ENCODE measurements around the gene HLA-DQB1.
A peak's percentile ranks its signal among the peaks of the same experiment; 100 is the strongest.
"Not testable (repeated sequence)": the region's sequence is repeated elsewhere in the genome, so short reads cannot be mapped to it uniquely, and the experiment has no call there.

HLA-DQB1 gene

DNA sequence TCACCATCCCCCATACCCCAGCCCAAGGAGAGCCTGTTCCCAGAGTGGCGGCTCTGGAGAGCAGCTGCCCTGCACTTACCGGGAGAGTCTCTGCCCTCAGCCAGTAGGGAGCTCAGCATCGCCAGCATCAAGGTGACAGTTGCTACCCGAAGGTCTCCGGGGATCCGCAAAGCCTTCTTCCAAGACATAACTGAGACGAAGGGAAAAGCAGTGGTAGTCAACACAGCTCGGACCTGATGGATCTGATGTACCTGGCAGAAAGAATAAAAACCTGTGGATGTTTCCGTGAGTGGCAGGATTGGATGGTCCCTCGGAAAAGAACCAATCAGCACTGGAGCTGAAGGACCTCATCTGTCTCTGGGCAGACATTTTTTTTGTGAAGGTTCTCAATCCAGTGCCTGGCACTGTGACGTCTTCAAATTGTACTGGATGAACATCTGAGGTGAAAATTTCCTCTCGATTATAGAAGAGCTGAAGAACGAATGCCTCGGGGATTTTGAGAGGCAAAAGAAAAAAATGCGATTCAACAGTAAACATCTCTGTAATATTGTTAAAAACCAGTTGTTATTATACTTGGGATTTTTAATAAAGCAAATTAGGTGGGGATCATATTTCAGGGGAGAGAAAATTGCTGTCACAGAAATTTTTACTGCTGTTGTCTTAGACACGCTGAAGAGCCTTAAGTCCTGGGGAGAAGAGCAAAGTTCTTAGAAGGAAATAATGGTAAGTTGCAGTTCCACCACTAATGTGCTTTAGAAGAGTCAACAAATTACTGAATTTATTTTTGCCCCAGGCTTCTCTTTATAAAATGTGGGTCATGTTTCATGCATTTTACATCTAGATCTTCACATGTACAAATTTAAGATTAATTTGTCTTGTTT is at the start of gene HLA-DQB1:
Gene HLA-DQB1, minus strand, starts transcription at position 238 of the 881 bp plus-strand sequence. Its CDS starts 50 bp downstream, at position 188.
- peak; percentile 54 for DNase-seq

DNA sequence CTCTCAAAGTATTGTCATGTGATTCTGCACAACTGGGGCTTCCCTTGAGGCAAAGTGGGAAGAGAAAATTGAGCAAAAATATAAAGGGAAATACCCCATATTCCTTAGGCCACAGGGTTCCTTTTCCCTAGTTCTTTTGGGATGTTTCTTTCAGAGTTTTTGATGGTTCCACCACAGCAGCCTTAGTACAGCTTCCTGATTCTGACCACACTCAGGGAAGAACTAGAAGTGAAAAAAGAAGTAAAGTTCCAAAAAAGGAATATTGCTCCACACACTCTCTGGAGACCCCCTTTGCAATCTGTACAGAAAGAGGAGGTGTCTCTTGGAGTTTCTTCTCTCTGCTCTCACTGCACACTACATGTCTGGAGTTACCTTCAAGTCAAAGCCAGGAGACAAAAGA is 46.8 kb upstream of the HLA-DQB1 start:
- no peak for DNase-seq

DNA sequence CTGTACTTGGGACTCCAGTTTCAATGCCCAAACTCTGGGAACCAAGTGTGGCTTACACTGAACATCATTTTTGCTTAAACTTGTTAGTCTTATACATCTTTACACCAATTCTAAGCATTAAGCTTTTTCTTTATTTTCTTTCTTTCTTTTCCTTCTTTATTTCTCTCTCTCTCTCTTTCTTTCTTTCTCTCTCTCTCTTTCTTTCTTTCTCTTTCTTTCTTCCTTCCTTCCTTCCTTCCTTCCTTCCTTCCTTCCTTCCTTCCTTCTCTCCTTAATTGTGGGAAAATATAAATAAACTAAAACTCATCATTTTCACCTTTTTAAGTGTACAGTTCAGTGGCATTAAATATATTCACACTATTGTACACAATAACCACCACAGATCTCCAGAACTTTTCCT is 43.2 kb upstream of the HLA-DQB1 start:
- no peak for DNase-seq

DNA sequence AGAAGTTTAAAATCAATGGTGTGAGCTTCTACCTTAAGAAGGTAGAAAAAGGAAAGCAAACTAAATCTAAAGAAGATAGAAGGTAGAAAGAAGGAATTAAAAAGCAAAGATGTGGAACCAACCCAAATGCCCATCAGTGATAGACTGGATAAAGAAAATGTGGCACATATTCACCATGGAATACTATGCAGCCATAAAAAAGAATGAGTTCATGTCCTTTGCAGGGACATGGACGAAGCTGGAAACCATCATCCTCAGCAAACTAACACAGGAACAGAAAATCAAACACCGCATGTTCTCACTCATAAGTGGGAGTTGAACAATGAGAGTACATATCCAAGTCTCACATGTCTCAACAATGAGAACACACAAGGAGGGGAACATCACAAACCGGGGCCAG is 38.7 kb upstream of the HLA-DQB1 start:
- not testable (repeated sequence) for DNase-seq

DNA sequence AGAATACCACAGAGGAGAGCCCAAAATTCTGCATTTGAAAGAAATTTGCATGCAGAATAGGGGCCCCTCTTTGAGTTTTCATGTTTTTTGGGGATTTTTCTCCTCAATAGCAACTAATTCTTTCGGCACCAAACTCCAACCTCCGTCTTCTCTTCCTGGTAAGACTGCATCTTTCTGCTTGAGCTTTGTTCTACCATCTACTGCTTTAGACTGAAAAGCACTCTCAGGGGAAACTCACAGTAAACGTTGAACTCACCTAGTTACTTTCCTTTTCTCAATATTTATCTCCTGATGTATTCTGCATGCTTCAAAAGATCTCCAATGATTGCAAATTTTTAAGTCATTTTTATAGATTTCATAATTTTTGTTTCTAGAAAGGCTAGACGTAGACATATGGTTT is 36.9 kb upstream of the HLA-DQB1 start:
- no peak for DNase-seq

DNA sequence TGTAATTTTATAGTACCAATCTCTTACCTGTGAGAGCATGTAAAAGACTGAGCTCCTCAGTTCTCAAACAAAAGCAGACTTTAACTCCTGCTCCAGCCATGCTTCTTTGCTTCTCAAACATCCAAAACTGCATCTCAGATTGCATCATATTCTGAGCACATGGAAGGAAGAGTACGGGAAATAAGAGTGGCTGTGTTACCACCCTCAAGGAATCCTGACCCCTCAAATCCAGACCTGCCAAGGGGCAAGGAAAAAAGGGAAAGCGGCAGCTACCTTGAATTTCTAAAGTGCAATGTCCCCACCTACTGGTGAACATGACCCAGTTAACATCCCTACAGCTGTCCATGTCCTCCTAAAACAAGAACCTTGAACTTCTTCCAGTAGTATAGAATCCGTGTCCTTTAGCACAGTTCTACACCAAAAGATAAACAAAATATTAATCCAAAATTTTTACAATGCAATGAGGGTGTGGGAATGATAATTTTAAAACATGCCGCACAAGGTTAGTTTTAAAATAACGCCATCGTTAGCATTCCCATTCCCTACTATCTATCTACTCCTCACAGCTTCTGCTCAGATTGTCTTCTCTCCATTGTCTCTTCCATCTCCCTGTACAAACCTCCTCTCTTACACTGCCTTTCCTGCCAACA is 34.1 kb upstream of the HLA-DQB1 start:
- peak; percentile 53 for DNase-seq

DNA sequence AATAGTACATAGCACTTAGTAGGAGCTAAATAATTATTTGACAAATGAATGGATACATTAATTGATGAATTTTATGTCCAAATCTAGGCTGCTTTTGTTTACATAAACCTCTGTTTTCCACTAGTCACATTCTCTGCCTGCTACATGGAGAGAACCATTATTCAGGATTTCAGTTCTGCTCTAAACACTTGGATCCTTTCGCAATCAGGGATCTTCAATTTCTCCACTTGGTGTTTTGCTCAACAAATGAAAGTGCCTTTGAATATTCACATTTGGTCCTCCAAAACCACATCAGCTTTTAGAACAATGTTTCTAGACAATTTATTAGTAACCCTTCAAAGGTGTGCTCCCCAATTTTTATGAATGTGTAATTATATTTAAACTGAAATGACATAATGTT is 30.6 kb upstream of the HLA-DQB1 start:
- DNase-seq, result no peak

DNA sequence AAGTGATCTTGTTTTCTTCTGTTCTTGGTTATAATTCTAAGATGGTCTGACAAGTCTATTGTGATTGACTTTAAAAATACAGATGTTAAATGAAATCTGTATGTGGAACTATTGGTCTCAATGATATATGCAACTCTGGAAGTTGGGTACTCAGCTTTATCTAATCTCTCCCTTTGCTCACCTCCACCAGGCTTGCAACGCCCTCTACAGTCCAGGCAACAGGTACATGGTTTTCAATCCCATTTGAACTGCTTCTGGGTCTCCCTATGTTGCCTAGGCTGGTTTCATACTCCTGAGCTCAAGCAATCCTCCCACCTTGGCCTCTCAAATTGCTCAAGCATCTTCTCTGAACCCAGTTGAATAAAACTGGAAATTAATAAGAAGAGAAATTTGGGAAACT is 25.6 kb upstream of the HLA-DQB1 start:
- DNase-seq, result peak; percentile 19

DNA sequence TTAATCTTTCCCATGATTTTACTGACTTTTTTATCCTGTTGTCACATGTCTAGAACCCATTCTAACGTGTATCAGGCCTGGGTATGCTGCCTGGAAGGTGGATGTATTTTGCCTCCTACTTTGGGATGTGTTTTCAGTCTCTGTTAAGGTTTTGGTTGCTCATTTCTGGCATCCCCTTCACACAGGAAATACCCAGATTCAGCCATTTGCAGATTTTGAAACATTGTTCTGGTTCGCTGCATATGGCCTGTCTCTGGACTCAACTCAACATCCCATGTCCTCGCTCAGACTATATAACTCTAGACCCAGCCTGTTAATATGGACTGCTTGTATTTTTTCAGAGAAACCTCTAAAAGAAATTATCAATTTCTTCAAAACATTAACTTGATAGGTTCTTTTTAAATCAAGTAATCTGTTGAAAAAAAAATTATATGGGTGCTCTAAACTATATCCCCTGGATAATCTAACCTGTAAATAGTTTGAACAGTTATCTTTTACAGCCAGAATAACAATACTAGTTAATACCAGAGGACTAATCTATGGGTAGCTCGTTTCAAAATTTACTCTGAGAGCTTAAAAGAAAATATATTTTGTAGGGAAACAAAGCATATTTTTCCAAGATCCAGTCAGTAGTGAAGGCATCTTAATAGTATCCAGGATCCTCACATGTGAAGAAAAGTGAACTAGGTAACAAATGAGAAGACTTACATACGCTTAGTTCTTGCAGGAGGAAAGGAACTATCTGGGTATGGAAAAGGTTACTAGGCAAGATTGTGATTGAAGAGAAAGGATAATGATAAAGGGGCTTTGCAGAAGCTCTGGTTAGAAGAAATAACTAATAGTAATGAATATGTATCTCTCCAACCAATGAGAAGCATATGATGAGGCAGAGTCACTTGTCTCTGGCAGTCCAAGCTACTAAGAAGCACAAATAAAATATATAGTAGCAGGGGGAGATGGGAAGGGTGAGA is 23.4 kb upstream of the HLA-DQB1 start:
- DNase-seq, result no peak

DNA sequence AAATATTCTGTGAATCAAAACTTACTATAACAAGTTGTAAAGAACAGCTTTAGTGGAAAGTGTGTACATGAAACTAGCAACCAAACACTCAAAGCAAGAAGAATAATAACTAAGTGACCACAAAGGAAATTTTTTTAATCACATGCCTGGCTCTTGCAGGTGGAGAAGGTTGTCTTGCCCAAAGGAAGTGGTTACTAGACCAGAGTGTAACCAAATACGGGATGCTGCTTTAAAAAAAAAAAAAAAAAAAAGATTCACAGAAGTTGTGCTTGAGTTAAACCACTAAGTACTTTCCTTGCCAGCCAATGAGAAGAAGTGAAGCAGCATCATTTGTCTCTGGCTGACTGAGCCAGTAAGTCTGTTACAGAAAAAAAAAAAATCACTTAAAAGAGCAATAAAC is 19.1 kb upstream of the HLA-DQB1 start:
- DNase-seq, result no peak

DNA sequence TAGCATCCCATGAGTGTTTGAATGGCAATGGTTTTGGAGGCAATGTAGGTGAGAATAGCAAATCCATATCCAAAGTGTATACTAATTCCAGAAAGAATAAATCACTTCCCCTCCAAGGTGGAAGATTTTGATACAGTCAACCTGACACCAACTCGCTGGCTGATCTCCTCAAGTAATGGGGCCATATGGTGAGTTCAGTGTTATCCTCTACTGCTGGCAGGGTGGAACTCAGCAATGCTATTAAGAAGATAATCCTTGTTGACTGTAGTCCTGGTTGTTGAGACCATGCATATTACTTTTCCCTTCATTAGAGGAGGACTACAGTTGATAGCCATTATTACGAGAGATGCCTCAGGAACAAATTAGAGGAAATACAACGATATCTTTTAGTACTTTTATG is 17.8 kb upstream of the HLA-DQB1 start:
- no peak for DNase-seq

DNA sequence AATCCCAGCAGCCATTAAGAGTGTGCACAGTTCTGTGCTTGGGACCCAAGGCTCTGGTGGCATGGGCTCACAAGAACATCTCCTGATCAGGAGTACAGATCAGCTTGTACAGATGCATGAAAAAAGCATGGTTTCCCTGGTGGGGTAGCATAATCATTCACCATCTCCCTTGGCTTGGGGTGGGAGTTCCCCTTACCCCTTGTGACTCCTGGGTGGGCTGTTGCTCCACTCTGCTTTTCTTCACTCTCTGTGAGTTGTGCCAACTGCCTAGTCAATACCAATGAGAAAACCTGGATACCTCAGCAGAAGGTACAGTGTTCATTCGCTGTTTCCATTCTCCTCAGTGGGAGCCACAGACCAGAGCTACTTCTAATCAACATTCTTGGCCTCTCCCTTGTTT is 13.6 kb upstream of the HLA-DQB1 start:
- no peak for DNase-seq

DNA sequence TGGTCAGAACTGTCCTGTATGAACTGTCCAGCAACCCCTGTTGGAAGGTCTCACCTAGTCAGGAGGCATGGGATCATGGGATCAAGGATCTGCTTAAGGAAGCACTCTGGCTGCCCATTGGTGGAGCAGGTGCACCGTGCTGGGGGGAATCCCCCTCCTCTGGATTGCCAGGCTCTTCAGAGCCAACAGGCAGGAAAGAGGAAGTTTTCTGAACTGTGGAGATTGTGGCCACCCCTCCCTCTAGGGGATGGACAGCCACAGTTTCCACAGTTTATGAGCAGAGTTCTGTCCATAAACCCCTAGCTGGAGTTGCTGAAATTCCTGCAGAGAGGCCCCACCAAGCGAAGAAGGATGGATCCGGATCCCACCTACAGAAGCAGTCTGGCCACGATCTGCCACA is 13.0 kb upstream of the HLA-DQB1 start:
- DNase-seq, result no peak

DNA sequence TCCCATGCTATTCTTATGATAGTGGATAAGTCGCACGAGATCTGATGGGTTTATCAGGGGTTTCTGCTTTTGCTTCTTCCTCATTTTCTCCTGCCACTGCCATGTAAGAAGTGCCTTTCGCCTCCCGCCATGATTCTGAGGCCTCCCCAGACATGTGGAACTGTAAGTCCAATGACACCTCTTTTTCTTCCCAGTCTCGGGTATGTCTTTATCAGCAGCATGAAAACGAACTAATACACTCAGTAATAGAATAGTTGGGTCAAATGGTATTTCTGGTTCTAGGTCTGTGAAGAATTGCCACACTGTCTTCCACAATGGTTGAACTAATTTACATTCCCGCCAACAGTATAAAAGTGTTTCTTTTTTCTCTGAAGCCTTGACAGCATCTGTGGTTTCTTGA is 7.7 kb upstream of the HLA-DQB1 start:
- not testable (repeated sequence) for DNase-seq

DNA sequence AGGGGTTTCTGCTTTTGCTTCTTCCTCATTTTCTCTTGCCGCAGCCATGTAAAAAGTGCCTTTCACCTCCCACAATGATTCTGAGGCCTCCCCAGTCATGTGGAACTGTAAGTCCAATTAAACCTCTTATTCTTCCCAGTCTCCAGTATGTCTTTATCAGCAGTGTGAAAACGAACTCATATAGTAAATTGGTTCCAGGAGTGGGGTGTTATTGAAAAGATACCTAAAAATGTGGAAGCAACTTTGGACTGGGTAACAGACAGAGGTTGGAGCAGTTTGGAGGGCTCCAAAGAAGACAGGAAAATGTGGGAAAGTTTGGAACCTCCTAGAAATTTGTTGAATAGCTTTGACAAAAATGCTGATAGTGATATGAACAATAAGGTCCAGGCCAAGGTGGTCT is 5.5 kb upstream of the HLA-DQB1 start:
- DNase-seq, result not testable (repeated sequence)

DNA sequence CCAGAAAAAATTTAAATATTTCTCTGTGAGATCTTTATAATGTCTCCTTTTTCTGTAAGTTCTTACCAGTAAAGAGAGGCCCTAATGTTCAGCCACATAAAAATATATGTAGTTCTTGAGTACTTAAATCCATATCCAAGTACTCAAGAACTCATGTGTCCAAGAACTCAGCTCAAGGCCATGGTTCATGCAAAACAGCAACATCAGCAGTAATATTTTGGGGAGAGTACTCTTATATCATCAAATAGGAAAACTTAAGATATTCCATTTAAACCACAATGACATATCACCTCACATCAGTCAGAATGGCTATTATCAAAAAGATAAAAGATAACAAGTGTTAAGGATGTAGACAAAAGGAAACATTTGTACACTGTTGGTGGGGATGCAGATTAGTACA is 3.4 kb upstream of the HLA-DQB1 start:
- DNase-seq, result no peak

DNA sequence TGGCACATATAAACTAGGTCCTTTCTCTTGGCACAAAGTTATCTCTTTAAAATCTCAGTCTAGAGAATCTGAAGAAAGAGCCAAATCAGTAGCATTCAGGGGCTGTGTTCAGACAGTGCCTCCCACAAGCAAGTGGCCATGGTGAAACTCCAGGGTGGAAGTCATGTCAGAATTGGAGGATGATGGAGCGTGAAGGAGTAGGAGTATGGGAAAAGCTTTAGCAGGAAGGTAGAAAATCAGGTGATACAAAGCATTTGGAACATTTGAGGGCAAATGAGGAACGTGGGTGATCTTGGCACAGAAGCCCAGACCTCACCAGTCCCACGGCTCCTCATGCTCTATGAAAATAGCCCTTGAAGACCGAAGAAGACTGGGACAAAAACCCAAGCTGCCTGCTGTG is 2.8 kb upstream of the HLA-DQB1 start:
- no peak for DNase-seq

DNA sequence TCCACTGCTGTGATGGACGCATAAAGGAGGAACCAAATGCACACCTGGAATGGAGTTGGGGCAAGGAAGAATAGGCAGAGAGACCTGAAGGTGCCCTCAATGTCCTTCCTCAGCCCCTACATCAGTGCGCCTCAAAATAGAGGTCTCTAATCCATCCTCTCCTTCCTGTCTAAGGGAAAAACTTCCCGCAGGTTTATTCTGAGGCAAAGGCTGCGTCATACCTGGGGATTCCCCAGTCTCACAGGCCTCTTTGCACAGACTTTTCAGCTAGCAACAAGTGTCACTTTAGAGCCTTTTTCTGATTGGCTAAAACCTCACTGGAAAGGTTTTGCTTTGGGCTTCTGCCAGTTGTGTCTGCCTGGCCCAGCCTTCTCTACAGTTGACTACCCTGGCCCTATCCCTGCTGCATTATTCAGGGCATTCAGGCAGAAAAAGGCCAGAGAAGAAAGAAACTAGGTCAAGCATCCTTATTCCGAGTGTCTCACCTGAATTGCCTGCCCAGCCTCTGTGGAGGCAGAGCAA is 1.8 kb upstream of the HLA-DQB1 start:
- no peak for DNase-seq

DNA sequence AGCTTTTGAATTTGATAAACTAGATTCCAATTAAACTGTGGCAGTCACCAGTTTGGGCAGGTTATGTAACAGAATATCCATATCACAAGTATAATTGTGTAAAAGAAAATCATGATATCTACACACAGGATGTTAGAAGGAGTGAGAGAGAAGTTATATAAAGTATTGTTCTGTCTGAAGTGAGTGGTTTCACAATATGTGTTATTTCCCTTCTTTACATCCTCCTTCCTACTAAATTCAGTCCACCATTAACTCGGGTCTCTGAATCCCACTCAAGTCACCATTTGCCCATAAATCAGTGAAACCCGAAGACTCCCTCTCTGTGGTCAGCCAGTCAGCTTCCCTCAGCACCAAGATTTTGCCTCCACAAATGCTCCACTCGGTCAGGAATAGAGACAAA is 796 bp downstream of the HLA-DQB1 start:
- DNase-seq, result no peak

DNA sequence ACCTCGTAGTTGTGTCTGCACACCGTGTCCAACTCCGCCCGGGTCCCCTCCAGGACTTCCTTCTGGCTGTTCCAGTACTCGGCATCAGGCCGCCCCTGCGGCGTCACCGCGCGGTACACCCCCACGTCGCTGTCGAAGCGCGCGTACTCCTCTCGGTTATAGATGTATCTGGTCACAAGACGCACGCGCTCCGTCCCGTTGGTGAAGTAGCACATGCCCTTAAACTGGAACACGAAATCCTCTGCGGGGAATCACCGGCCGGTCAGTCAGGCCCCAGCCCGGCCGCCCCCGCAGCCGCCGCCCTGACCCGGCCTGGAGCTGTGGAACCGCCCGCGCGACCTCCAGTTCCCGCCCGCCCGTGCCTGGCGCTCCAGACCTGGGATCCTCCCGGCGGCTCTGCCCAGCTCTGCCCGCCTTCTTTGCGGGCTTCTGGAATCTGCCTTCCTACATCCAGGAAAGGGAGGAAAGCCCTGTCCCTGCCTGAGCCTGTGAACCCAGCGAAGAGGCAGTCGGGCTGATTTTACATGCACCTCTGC is 1.6 kb downstream of the HLA-DQB1 start:
- no peak for DNase-seq

DNA sequence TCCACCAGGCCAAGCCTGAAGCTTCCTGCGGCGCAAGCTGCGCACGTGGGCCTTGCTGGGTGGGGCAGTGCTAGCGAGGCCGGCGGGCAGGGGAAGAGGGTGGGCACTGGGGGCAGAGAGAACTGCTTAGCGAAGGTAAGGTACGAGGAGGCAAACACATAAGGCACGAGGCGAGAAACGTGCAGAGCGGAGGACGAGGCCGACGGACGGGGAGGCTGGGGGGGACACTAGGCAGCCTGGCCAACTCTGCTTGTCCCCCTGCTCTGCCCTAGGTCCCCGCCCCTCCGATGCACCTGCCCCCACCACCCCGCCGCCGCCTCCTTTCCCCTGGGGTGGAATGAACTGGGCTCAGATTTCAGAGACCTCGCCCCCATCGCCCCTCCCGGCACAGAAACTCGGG is 2.1 kb downstream of the HLA-DQB1 start:
- DNase-seq, result no peak

DNA sequence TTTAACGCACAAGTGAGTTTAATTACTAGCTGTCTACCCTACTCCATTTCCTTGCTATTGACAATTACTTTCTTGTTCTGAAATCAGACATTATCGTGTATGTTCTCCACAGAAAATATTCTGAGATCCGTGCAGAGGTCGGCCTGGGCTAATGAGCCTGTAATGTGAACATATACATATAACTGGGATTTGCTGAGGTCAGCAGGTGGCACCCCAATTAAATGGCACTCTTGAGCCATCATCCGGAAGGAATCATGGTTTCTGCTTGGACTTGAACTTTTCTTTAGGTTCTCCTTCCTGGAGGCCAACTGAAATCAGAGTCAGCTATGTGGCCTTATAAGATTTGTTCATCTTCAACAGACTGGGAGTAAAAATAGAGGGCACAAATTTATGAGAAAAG is 3.6 kb downstream of the HLA-DQB1 start:
- DNase-seq, result no peak

DNA sequence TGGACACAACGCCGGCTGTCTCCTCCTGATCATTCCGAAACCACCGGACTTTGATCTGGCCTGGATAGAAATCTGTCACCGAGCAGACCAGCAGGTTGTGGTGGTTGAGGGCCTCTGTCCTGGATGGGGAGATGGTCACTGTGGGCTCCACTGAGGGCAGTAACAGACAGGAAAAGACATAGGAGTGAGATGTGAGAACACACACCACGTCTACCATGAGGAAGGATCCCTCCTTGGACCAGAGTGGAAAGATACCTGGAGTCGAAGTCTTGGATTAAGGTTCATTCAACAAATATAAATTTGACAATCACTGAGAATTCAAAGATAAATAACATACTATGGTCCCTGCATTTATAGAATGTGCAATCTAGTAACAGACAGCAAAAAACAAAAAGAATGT is 4.4 kb downstream of the HLA-DQB1 start:
- no peak for DNase-seq
